Measurements from ENCODE around the gene VGLL1.

The VGLL1 gene

GRCh38 chrX:136585262-136585661 lies 53.2 kb downstream of the VGLL1 start:
- DNase-seq = no peak
- Histone ChIP-seq H3K27me3 (no peaks in the 10 kb centered on the region), H3K36me3 (no peaks in the 10 kb centered on the region), H3K9me3 (no peaks in the 10 kb centered on the region), H3K4me3 (ENCODE audit: low read depth, low read length) (no peak overlapping the region), H3K4me1 (no peaks in the 10 kb centered on the region)
- TF ChIP-seq CTCF (IDR thresholded peaks at IDR 0.05; ENCODE audit: low read depth, low read length) = no peak

GRCh38 chrX:136585960-136586359 lies 53.9 kb downstream of the VGLL1 start:
- Histone ChIP-seq H3K36me3 (no peaks in the 10 kb centered on the region), H3K4me3 (ENCODE audit: low read depth, low read length) (no peak overlapping the region), H3K27me3 (no peaks in the 10 kb centered on the region), H3K4me1 (no peaks in the 10 kb centered on the region), H3K9me3 (no peaks in the 10 kb centered on the region)
- DNase-seq = no peak
- no peak for TF ChIP-seq CTCF (IDR thresholded peaks at IDR 0.05; ENCODE audit: low read depth, low read length)

- Histone ChIP-seq H3K27me3 (no peaks in the 10 kb centered on the region), H3K36me3 (no peaks in the 10 kb centered on the region), H3K4me3 (ENCODE audit: low read depth, low read length) (no peak overlapping the region), H3K4me1 (no peaks in the 10 kb centered on the region), H3K9me3 (no peaks in the 10 kb centered on the region)
- DNase-seq = no peak
- TF ChIP-seq CTCF (IDR thresholded peaks at IDR 0.05; ENCODE audit: low read depth, low read length) = no peak
These were observed 54.4 kb downstream of the VGLL1 start for GRCh38 chrX:136586386-136586785.

- H3K27me3 ChIP-seq = no peaks in the 10 kb centered on the region
- H3K4me3 ChIP-seq (ENCODE audit: low read depth, low read length) = no peak overlapping the region
- DNase-seq = no peak
- H3K36me3 ChIP-seq = no peaks in the 10 kb centered on the region
- no peaks in the 10 kb centered on the region for H3K9me3 ChIP-seq
- no peaks in the 10 kb centered on the region for H3K4me1 ChIP-seq
- no peak for TF ChIP-seq CTCF (IDR thresholded peaks at IDR 0.05; ENCODE audit: low read depth, low read length)
These were observed 55.5 kb downstream of the VGLL1 start for GRCh38 chrX:136587532-136587931.

GRCh38 chrX:136588036-136588435 lies 56.0 kb downstream of the VGLL1 start:
- Histone ChIP-seq H3K4me1 (no peaks in the 10 kb centered on the region), H3K4me3 (ENCODE audit: low read depth, low read length) (no peak overlapping the region), H3K9me3 (no peaks in the 10 kb centered on the region), H3K36me3 (no peaks in the 10 kb centered on the region), H3K27me3 (no peaks in the 10 kb centered on the region)
- no peak for DNase-seq
- no peak for TF ChIP-seq CTCF (IDR thresholded peaks at IDR 0.05; ENCODE audit: low read depth, low read length)

GRCh38 chrX:136589966-136590365 lies 58.0 kb downstream of the VGLL1 start:
- no peak for DNase-seq
- H3K36me3 ChIP-seq = no peaks in the 10 kb centered on the region
- no peaks in the 10 kb centered on the region for H3K27me3 ChIP-seq
- no peak for TF ChIP-seq CTCF (IDR thresholded peaks at IDR 0.05; ENCODE audit: low read depth, low read length)
- no peaks in the 10 kb centered on the region for H3K9me3 ChIP-seq
- no peak overlapping the region for H3K4me3 ChIP-seq (ENCODE audit: low read depth, low read length)
- H3K4me1 ChIP-seq = no peaks in the 10 kb centered on the region
